ENCODE results near the gene TRIM6. TPM values are rescaled to one million over a fixed set of nuclear protein-coding genes. Genes with fewer than 3 reads are reported as not detected.

TRIM6 gene
- polyA plus RNA-seq, 4 donors, result 16.9 to 73.5 (median 39.6) TPM

Other genes starting within 250 kb of the TRIM6 start
- not detected for gene OR51B6, start 245.1 kb upstream of the TRIM6 start, polyA plus RNA-seq (ENCODE audit: insufficient read length in 4 of 4)
- gene OR51M1, start 212.8 kb upstream of the TRIM6 start, polyA plus RNA-seq (ENCODE audit: insufficient read length in 4 of 4), result under 1 TPM in 1 of 4 donors, not detected in 3; 0.04 TPM
- gene OR51Q1, start 174.5 kb upstream of the TRIM6 start, polyA plus RNA-seq (ENCODE audit: insufficient read length in 4 of 4), result under 1 TPM in 1 of 4 donors, not detected in 3; 0.06 TPM
- gene OR51I1, start 155.1 kb upstream of the TRIM6 start, polyA plus RNA-seq (ENCODE audit: insufficient read length in 4 of 4), result not detected
- not detected for gene OR51I2, start 147.3 kb upstream of the TRIM6 start, polyA plus RNA-seq (ENCODE audit: insufficient read length in 4 of 4)
- not detected for gene OR52D1, start 108.0 kb upstream of the TRIM6 start, polyA plus RNA-seq (ENCODE audit: insufficient read length in 4 of 4)
- not detected for gene UBQLN3, start 86.7 kb upstream of the TRIM6 start, polyA plus RNA-seq (ENCODE audit: insufficient read length in 4 of 4)
- under 1 TPM; 0.34 to 0.91 (median 0.50) TPM for gene UBQLNL, start 79.9 kb upstream of the TRIM6 start, polyA plus RNA-seq (ENCODE audit: insufficient read length in 4 of 4)
- not detected for gene OR52H1, start 48.1 kb upstream of the TRIM6 start, polyA plus RNA-seq (ENCODE audit: insufficient read length in 4 of 4)
- gene OR52B6, start 15.8 kb upstream of the TRIM6 start, polyA plus RNA-seq (ENCODE audit: insufficient read length in 4 of 4), result under 1 TPM in 1 of 4 donors, not detected in 3; 0.05 TPM
- gene TRIM34, start 28.4 kb downstream of the TRIM6 start, polyA plus RNA-seq (ENCODE audit: insufficient read length in 4 of 4), result 10 to 100 TPM in 3 of 4 donors, 1 to 10 TPM in 1; 8.2 to 12.7 (median 11.5) TPM
- gene TRIM5, start 88.4 kb downstream of the TRIM6 start, polyA plus RNA-seq (ENCODE audit: insufficient read length in 4 of 4), result 10 to 100 TPM; 34.8 to 46.9 (median 41.6) TPM
- gene TRIM22, start 93.2 kb downstream of the TRIM6 start, polyA plus RNA-seq (ENCODE audit: insufficient read length in 4 of 4), result 10 to 100 TPM in 1 of 4 donors, 1 to 10 TPM in 3; 6.9 to 10.6 (median 7.9) TPM
- gene OR56B1, start 139.8 kb downstream of the TRIM6 start, polyA plus RNA-seq (ENCODE audit: insufficient read length in 4 of 4), result not detected
- not detected for gene OR52N4, start 157.6 kb downstream of the TRIM6 start, polyA plus RNA-seq (ENCODE audit: insufficient read length in 4 of 4)
- gene OR52N5, start 186.7 kb downstream of the TRIM6 start, polyA plus RNA-seq (ENCODE audit: insufficient read length in 4 of 4), result not detected
- gene OR52N1, start 194.6 kb downstream of the TRIM6 start, polyA plus RNA-seq (ENCODE audit: insufficient read length in 4 of 4), result not detected
- not detected for gene OR52N2, start 212.3 kb downstream of the TRIM6 start, polyA plus RNA-seq (ENCODE audit: insufficient read length in 4 of 4)
- not detected for gene OR52E6, start 245.3 kb downstream of the TRIM6 start, polyA plus RNA-seq (ENCODE audit: insufficient read length in 4 of 4)